ENCODE measurements around the gene CPA5.

DNA sequence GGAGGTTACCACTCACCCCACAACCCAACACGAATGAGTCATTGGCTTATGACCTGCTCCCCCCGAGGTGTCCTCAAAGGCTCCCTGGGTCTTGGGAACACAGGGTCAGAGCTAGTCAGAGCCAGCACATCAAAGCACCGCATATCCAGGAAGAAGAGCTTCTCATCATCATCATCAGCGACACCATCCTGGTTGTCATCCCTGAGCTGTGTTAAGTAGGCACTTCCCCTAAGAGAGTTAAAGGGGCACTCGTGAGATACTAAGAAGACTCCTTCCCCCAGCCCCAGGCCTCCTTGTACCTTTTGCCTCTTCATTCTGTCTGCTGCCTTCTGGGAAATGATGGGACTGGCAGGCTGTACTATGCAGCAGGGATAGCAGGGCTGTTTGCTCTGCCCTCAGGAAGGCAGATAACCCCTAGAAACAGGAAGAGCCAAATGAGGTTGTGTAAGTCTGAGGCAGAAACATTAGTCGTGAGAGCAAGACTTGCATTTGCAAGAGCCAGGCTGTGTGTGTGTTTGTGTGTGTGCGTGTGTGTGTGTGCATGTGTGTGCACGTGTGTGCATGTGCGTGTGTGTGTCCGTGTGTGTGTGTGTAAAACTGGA, 24.6 kb downstream of the CPA5 start:
- TF ChIP-seq, protein P1, sequence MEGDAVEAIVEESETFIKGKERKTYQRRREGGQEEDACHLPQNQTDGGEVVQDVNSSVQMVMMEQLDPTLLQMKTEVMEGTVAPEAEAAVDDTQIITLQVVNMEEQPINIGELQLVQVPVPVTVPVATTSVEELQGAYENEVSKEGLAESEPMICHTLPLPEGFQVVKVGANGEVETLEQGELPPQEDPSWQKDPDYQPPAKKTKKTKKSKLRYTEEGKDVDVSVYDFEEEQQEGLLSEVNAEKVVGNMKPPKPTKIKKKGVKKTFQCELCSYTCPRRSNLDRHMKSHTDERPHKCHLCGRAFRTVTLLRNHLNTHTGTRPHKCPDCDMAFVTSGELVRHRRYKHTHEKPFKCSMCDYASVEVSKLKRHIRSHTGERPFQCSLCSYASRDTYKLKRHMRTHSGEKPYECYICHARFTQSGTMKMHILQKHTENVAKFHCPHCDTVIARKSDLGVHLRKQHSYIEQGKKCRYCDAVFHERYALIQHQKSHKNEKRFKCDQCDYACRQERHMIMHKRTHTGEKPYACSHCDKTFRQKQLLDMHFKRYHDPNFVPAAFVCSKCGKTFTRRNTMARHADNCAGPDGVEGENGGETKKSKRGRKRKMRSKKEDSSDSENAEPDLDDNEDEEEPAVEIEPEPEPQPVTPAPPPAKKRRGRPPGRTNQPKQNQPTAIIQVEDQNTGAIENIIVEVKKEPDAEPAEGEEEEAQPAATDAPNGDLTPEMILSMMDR (IDR thresholded peaks at IDR 0.05): no peak
- TF ChIP-seq EZH2 (IDR thresholded peaks at IDR 0.05): no peak
